ENCODE measurements around the gene PTPRE.

DNA sequence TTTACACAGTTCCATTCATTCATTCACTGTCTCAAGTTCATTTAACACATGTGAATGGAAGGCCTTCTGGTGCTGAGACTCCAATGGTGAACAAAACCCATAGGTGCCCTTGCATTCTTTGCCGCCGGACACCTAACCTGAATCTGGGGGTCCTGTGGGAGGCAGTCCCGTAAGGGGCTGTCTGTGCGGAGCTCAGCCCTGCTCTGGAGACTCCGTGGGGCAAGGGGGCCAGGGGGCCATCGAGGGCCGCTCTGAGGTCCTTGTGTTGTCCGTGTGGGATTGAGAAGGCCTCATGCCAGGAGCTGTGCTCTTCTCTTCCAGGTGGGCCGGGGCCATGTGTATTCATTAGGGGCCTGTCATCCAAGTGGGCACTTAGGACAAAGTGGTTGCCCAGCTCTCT is 15.3 kb downstream of the PTPRE start:
- TF ChIP-seq YY1 (IDR thresholded peaks at IDR 0.05), result no peak
- TF ChIP-seq, protein P1, sequence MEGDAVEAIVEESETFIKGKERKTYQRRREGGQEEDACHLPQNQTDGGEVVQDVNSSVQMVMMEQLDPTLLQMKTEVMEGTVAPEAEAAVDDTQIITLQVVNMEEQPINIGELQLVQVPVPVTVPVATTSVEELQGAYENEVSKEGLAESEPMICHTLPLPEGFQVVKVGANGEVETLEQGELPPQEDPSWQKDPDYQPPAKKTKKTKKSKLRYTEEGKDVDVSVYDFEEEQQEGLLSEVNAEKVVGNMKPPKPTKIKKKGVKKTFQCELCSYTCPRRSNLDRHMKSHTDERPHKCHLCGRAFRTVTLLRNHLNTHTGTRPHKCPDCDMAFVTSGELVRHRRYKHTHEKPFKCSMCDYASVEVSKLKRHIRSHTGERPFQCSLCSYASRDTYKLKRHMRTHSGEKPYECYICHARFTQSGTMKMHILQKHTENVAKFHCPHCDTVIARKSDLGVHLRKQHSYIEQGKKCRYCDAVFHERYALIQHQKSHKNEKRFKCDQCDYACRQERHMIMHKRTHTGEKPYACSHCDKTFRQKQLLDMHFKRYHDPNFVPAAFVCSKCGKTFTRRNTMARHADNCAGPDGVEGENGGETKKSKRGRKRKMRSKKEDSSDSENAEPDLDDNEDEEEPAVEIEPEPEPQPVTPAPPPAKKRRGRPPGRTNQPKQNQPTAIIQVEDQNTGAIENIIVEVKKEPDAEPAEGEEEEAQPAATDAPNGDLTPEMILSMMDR (IDR thresholded peaks at IDR 0.05; ENCODE audit: low read depth, low read length, missing input control), result no peak
- TF ChIP-seq EGR1 (IDR thresholded peaks at IDR 0.05; ENCODE audit: low read depth in 2 of 2), result no peak
- TF ChIP-seq, protein P2, sequence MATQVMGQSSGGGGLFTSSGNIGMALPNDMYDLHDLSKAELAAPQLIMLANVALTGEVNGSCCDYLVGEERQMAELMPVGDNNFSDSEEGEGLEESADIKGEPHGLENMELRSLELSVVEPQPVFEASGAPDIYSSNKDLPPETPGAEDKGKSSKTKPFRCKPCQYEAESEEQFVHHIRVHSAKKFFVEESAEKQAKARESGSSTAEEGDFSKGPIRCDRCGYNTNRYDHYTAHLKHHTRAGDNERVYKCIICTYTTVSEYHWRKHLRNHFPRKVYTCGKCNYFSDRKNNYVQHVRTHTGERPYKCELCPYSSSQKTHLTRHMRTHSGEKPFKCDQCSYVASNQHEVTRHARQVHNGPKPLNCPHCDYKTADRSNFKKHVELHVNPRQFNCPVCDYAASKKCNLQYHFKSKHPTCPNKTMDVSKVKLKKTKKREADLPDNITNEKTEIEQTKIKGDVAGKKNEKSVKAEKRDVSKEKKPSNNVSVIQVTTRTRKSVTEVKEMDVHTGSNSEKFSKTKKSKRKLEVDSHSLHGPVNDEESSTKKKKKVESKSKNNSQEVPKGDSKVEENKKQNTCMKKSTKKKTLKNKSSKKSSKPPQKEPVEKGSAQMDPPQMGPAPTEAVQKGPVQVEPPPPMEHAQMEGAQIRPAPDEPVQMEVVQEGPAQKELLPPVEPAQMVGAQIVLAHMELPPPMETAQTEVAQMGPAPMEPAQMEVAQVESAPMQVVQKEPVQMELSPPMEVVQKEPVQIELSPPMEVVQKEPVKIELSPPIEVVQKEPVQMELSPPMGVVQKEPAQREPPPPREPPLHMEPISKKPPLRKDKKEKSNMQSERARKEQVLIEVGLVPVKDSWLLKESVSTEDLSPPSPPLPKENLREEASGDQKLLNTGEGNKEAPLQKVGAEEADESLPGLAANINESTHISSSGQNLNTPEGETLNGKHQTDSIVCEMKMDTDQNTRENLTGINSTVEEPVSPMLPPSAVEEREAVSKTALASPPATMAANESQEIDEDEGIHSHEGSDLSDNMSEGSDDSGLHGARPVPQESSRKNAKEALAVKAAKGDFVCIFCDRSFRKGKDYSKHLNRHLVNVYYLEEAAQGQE (IDR thresholded peaks at IDR 0.05), result no peak
- TF ChIP-seq, protein P3, sequence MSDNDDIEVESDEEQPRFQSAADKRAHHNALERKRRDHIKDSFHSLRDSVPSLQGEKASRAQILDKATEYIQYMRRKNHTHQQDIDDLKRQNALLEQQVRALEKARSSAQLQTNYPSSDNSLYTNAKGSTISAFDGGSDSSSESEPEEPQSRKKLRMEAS (IDR thresholded peaks at IDR 0.05), result no peak
- TF ChIP-seq, protein P4, sequence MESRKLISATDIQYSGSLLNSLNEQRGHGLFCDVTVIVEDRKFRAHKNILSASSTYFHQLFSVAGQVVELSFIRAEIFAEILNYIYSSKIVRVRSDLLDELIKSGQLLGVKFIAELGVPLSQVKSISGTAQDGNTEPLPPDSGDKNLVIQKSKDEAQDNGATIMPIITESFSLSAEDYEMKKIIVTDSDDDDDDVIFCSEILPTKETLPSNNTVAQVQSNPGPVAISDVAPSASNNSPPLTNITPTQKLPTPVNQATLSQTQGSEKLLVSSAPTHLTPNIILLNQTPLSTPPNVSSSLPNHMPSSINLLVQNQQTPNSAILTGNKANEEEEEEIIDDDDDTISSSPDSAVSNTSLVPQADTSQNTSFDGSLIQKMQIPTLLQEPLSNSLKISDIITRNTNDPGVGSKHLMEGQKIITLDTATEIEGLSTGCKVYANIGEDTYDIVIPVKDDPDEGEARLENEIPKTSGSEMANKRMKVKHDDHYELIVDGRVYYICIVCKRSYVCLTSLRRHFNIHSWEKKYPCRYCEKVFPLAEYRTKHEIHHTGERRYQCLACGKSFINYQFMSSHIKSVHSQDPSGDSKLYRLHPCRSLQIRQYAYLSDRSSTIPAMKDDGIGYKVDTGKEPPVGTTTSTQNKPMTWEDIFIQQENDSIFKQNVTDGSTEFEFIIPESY (IDR thresholded peaks at IDR 0.05), result no peak
- no peak for TF ChIP-seq TAF1 (conservative IDR thresholded peaks at IDR 0.05)
- no peak for TF ChIP-seq JUND (IDR thresholded peaks at IDR 0.05)
- TF ChIP-seq, protein P5, sequence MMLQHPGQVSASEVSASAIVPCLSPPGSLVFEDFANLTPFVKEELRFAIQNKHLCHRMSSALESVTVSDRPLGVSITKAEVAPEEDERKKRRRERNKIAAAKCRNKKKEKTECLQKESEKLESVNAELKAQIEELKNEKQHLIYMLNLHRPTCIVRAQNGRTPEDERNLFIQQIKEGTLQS (IDR thresholded peaks at IDR 0.05), result no peak

Data from liver (tissue), 3 donors.